Measurements from ENCODE around the gene ATXN2. TPM values are rescaled to one million over a fixed set of nuclear protein-coding genes. Genes with fewer than 3 reads are reported as not detected.
"Not testable (repeated sequence)": the region's sequence is repeated elsewhere in the genome, so short reads cannot be mapped to it uniquely, and the experiment has no call there.

ATXN2 gene
- total RNA-seq, 1 experiment from 2014 or later: 78.5 TPM

DNA sequence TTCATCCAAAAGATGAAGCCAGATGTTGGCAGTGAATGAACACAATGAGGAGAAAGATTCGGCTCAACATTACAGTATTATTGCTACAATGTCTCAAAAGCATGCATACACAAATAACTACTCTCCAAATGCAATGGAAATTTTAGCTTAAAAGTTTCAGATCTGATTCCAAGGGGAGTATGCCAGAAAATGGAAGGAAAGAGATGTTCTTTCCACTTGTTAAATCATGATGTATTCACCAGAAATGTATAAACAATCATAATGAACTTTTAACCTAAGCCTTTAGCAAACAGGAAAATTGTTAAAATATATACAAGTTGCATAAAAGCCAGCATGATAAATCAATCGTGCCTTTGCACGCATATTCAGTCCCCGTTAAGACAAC, 131.3 kb downstream of the ATXN2 start:
- TF ChIP-seq, protein P1, sequence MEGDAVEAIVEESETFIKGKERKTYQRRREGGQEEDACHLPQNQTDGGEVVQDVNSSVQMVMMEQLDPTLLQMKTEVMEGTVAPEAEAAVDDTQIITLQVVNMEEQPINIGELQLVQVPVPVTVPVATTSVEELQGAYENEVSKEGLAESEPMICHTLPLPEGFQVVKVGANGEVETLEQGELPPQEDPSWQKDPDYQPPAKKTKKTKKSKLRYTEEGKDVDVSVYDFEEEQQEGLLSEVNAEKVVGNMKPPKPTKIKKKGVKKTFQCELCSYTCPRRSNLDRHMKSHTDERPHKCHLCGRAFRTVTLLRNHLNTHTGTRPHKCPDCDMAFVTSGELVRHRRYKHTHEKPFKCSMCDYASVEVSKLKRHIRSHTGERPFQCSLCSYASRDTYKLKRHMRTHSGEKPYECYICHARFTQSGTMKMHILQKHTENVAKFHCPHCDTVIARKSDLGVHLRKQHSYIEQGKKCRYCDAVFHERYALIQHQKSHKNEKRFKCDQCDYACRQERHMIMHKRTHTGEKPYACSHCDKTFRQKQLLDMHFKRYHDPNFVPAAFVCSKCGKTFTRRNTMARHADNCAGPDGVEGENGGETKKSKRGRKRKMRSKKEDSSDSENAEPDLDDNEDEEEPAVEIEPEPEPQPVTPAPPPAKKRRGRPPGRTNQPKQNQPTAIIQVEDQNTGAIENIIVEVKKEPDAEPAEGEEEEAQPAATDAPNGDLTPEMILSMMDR (IDR thresholded peaks at IDR 0.05; ENCODE audit: insufficient read depth in 1 of 2, low read depth in 1 of 2, low read length in 1 of 2, severe bottlenecking in 1 of 2, unreplicated experiment in 1 of 2): no peak
- intact Hi-C loops (cut with micrococcal nuclease; ENCODE audit: unreplicated experiment): no loop called here
- Mint-ChIP-seq H3K27ac (ENCODE audit: unreplicated experiment) (no peak overlapping the region), H3K4me1 (ENCODE audit: low read depth, unreplicated experiment) (no peaks in the 10 kb centered on the region), H3K9me3 (ENCODE audit: unreplicated experiment) (no peaks in the 10 kb centered on the region), H3K36me3 (ENCODE audit: insufficient read depth, unreplicated experiment) (peaks cover 37% of the 10 kb centered on the region), H3K4me3 (ENCODE audit: unreplicated experiment) (no peak overlapping the region), H3K27me3 (ENCODE audit: insufficient read depth, unreplicated experiment) (no peaks in the 10 kb centered on the region)
- H3K9me3 ChIP-seq: no peaks in the 10 kb centered on the region
- no TSS peak for BruUV-seq (replicated peaks)
- no peaks in the 10 kb centered on the region for H3K27me3 ChIP-seq (replicated peaks; ENCODE audit: control insufficient read depth, insufficient read depth, low read length)
- peaks cover 1% of the 10 kb centered on the region; the same call in 1 of the 2 replicates for H3K36me3 ChIP-seq (ENCODE audit: control insufficient read depth, insufficient read depth, low read length)
- no peaks in the 10 kb centered on the region for H3K4me1 ChIP-seq
- H3K4me3 ChIP-seq (ENCODE audit: low read depth, low read length): no peak overlapping the region
- DNase-seq: no peak
- CTCF ChIA-PET: no interaction called here
- POLR2A ChIA-PET: no interaction called here

- Mint-ChIP-seq H3K4me1 (ENCODE audit: low read depth, unreplicated experiment) (no peaks in the 10 kb centered on the region), H3K36me3 (ENCODE audit: insufficient read depth, unreplicated experiment) (peaks cover 37% of the 10 kb centered on the region), H3K27ac (ENCODE audit: unreplicated experiment) (no peak overlapping the region), H3K4me3 (ENCODE audit: unreplicated experiment) (no peak overlapping the region), H3K9me3 (ENCODE audit: unreplicated experiment) (no peaks in the 10 kb centered on the region), H3K27me3 (ENCODE audit: insufficient read depth, unreplicated experiment) (no peaks in the 10 kb centered on the region)
- TF ChIP-seq, protein P1 (IDR thresholded peaks at IDR 0.05; ENCODE audit: insufficient read depth in 1 of 2, low read depth in 1 of 2, low read length in 1 of 2, severe bottlenecking in 1 of 2, unreplicated experiment in 1 of 2): no peak
- Histone ChIP-seq H3K4me1 (no peaks in the 10 kb centered on the region), H3K36me3 (ENCODE audit: control insufficient read depth, insufficient read depth, low read length) (peaks cover 1% of the 10 kb centered on the region; the same call in 1 of the 2 replicates), H3K9me3 (no peaks in the 10 kb centered on the region), H3K27me3 (replicated peaks; ENCODE audit: control insufficient read depth, insufficient read depth, low read length) (no peaks in the 10 kb centered on the region), H3K4me3 (ENCODE audit: low read depth, low read length) (no peak overlapping the region)
- CTCF ChIA-PET: no interaction called here
- intact Hi-C loops (cut with micrococcal nuclease; ENCODE audit: unreplicated experiment): no loop called here
- no peak for DNase-seq
- POLR2A ChIA-PET: no interaction called here
- no TSS peak for BruUV-seq (replicated peaks)
These were observed 131.8 kb downstream of the ATXN2 start for GRCh38 chr12:111467092-111467856.

GRCh38 chr12:111462210-111462769, 136.8 kb downstream of the ATXN2 start:
- no peak overlapping the region for H3K4me3 Mint-ChIP-seq (ENCODE audit: unreplicated experiment)
- CTCF ChIA-PET: no interaction called here
- H3K27ac Mint-ChIP-seq (ENCODE audit: unreplicated experiment): no peak overlapping the region
- no peaks in the 10 kb centered on the region for H3K27me3 Mint-ChIP-seq (ENCODE audit: insufficient read depth, unreplicated experiment)
- H3K4me3 ChIP-seq (ENCODE audit: low read depth, low read length): no peak overlapping the region
- TF ChIP-seq, protein P1 (IDR thresholded peaks at IDR 0.05; ENCODE audit: insufficient read depth in 1 of 2, low read depth in 1 of 2, low read length in 1 of 2, severe bottlenecking in 1 of 2, unreplicated experiment in 1 of 2): no peak
- BruUV-seq (replicated peaks): no TSS peak
- H3K4me1 ChIP-seq: no peaks in the 10 kb centered on the region
- no peaks in the 10 kb centered on the region for H3K4me1 Mint-ChIP-seq (ENCODE audit: low read depth, unreplicated experiment)
- H3K9me3 Mint-ChIP-seq (ENCODE audit: unreplicated experiment): no peaks in the 10 kb centered on the region
- DNase-seq: no peak
- POLR2A ChIA-PET: no interaction called here
- intact Hi-C loops (cut with micrococcal nuclease; ENCODE audit: unreplicated experiment): no loop called here
- no peaks in the 10 kb centered on the region for H3K27me3 ChIP-seq (replicated peaks; ENCODE audit: control insufficient read depth, insufficient read depth, low read length)
- no peaks in the 10 kb centered on the region for H3K9me3 ChIP-seq
- H3K36me3 Mint-ChIP-seq (ENCODE audit: insufficient read depth, unreplicated experiment): peaks cover 38% of the 10 kb centered on the region
- no peaks in the 10 kb centered on the region; the same call in 1 of the 2 replicates for H3K36me3 ChIP-seq (ENCODE audit: control insufficient read depth, insufficient read depth, low read length)

DNA sequence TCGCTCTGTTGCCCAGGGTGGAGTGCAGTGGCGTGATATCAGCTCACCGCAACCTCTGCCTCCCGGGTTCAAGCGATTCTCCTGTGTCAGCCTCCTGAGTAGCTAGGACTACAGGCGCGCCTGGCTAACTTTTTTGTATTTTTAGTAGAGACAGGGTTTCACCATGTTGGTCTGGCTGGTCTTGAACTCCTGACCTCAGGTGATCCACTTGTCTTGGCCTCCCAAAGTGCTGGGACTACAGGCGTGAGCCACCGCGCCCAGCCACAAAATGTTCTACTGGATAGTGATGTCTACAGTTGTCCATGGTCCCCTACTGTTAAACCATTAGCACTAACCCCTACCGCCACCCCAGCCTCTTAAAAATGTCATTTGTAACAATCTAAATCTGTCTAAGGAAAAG, 139.0 kb downstream of the ATXN2 start:
- POLR2A ChIA-PET; H3K36me3 ChIP-seq (ENCODE audit: control insufficient read depth, insufficient read depth, low read length); H3K27me3 Mint-ChIP-seq (ENCODE audit: insufficient read depth, unreplicated experiment); H3K4me1 Mint-ChIP-seq (ENCODE audit: low read depth, unreplicated experiment); H3K27ac Mint-ChIP-seq (ENCODE audit: unreplicated experiment); intact Hi-C loops (cut with micrococcal nuclease; ENCODE audit: unreplicated experiment); BruUV-seq (replicated peaks); H3K4me3 ChIP-seq (ENCODE audit: low read depth, low read length); H3K27me3 ChIP-seq (replicated peaks; ENCODE audit: control insufficient read depth, insufficient read depth, low read length); H3K9me3 ChIP-seq; H3K9me3 Mint-ChIP-seq (ENCODE audit: unreplicated experiment); H3K4me3 Mint-ChIP-seq (ENCODE audit: unreplicated experiment); DNase-seq; CTCF ChIA-PET; H3K4me1 ChIP-seq: not testable (repeated sequence)
- H3K36me3 Mint-ChIP-seq (ENCODE audit: insufficient read depth, unreplicated experiment): peaks cover 47% of the 10 kb centered on the region
